Breast epithelium (tissue), 4 donors: ENCODE measurements around the gene NMUR2. TPM values are rescaled to one million over a fixed set of nuclear protein-coding genes. Genes with fewer than 3 reads are reported as not detected.

Experiments used
- DNase-seq, 2 donors: peaks; one replicate each; pipeline ENCODE4 v3.0.0-alpha.2; 2019; ENCODE audit warnings: low spot score in 2 of 2
- H3K27ac ChIP-seq, 2 donors: fragments of 200-600 bp; sonication (generic) in 1 of 2; one replicate each; pipeline ENCODE4 v1.5.1; 2016 to 2019; ENCODE audit warnings: mild to moderate bottlenecking in 1 of 2
- H3K27me3 ChIP-seq, 2 donors: fragments of 200-600 bp; sonication (generic) in 1 of 2; one replicate each; pipeline versions ENCODE4 v1.5.1 to v1.6.0; 2017 to 2019; ENCODE audit warnings: control low read depth in 1 of 2, mild to moderate bottlenecking in 1 of 2
- H3K36me3 ChIP-seq: fragments of 200-600 bp; one replicate; pipeline ENCODE4 v1.5.1; 2019
- H3K4me1 ChIP-seq, 2 donors: fragments of 200-600 bp; sonication (generic); one replicate each; pipeline ENCODE4 v1.5.1; 2016 to 2019; ENCODE audit warnings: control low read depth in 1 of 2
- H3K4me3 ChIP-seq, 3 donors: fragments of 200-600 bp; sonication (generic); 1 replicate in 2 of 3; 2 replicates in 1 of 3; pipeline ENCODE4 v1.5.1; 2016 to 2019; ENCODE audit warnings: mild to moderate bottlenecking in 3 of 3, moderate library complexity in 2 of 3
- H3K9me3 ChIP-seq, 2 donors: fragments of 200-600 bp; sonication (generic) in 1 of 2; one replicate each; pipeline ENCODE4 v1.5.1; 2016 to 2019; ENCODE audit warnings: control low read depth in 1 of 2
- CTCF ChIP-seq, 3 donors: fragments of 450-650 bp; IDR thresholded peaks; one replicate each; pipeline ENCODE4 v1.5.1; 2016 to 2017; ENCODE audit warnings: antibody characterized with exemption in 3 of 3, mild to moderate bottlenecking in 3 of 3, moderate library complexity in 3 of 3
- POLR2A ChIP-seq: fragments of 450-650 bp; IDR thresholded peaks from one replicate; pipeline ENCODE4 v1.6.1; 2016; ENCODE audit warnings: antibody characterized with exemption, mild to moderate bottlenecking, moderate library complexity
- POLR2AphosphoS5 ChIP-seq, 3 donors: sonication (generic); formaldehyde crosslinking; IDR thresholded peaks; one replicate each; pipeline ENCODE4 v1.6.1; 2017; ENCODE audit warnings: antibody characterized with exemption in 3 of 3
- intact Hi-C: fragments of 100-400 bp; cut with DNase I; formaldehyde crosslinking; loops from one replicate; pipeline ENCODE4 v1.15.1; 2023; ENCODE audit warnings: low total_unique reads
- total RNA-seq, 3 donors: library from RNA; depleted of rRNA; stranded (reverse); fragments of >200 nt; gene quantifications; one replicate each; pipeline ENCODE4 v1.1.0, GENCODE V29; 2016

NMUR2 gene
- total RNA-seq, 3 donors from 2014 or later = 0.33 TPM; not detected in 2

DNA sequence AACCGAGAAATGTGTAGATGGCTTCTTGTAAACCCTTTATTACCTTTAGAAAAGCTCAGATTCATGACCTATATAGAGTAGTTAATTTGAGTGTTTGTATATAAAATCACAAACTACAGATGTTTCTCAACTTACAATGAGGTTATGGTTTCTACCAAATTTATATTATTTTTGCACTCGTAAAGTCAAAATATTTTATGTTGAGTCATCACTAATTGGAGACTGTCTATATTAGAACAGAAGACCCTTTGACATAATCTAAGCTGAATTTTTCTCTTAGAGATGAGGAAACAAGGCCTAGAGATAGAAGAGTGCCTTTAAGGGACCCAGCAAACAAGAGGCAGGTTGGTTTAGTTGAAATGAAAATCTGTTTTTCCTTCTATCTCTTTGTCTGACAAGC lies 20.0 kb upstream of the NMUR2 start:
- DNase-seq = no peak
- Histone ChIP-seq H3K27me3 (no peaks in the 10 kb centered on the region), H3K4me1 (no peaks in the 10 kb centered on the region), H3K36me3 (no peaks in the 10 kb centered on the region), H3K4me3 (no peak overlapping the region), H3K27ac (no peak overlapping the region), H3K9me3 (no peaks in the 10 kb centered on the region)
- TF ChIP-seq POLR2A (no peak), POLR2AphosphoS5 (IDR thresholded peaks at IDR 0.05) (no peak), CTCF (IDR thresholded peaks at IDR 0.05) (no peak)
- intact Hi-C loops = no loop called here

- no peak overlapping the region for H3K4me3 ChIP-seq
- DNase-seq = no peak
- no peaks in the 10 kb centered on the region for H3K36me3 ChIP-seq
- intact Hi-C loops = no loop called here
- H3K27me3 ChIP-seq = no peaks in the 10 kb centered on the region
- no peaks in the 10 kb centered on the region for H3K4me1 ChIP-seq
- TF ChIP-seq POLR2AphosphoS5 (IDR thresholded peaks at IDR 0.05) (no peak), CTCF (IDR thresholded peaks at IDR 0.05) (no peak), POLR2A (no peak)
- H3K27ac ChIP-seq = no peak overlapping the region
- no peaks in the 10 kb centered on the region for H3K9me3 ChIP-seq
These were observed 19.4 kb upstream of the NMUR2 start for GRCh38 chr5:152424501-152424900.

GRCh38 chr5:152422081-152422480 lies 17.0 kb upstream of the NMUR2 start:
- Histone ChIP-seq H3K27me3 (no peaks in the 10 kb centered on the region), H3K4me3 (no peak overlapping the region), H3K36me3 (no peaks in the 10 kb centered on the region), H3K9me3 (no peaks in the 10 kb centered on the region), H3K4me1 (no peaks in the 10 kb centered on the region), H3K27ac (no peak overlapping the region)
- DNase-seq = no peak
- intact Hi-C loops = no loop called here
- TF ChIP-seq CTCF (IDR thresholded peaks at IDR 0.05) (no peak), POLR2A (no peak), POLR2AphosphoS5 (IDR thresholded peaks at IDR 0.05) (no peak)

GRCh38 chr5:152412129-152412528 lies 7.0 kb upstream of the NMUR2 start:
- H3K27ac ChIP-seq = no peak overlapping the region
- no peaks in the 10 kb centered on the region for H3K4me1 ChIP-seq
- no peak overlapping the region for H3K4me3 ChIP-seq
- TF ChIP-seq POLR2AphosphoS5 (IDR thresholded peaks at IDR 0.05) (no peak), CTCF (IDR thresholded peaks at IDR 0.05) (no peak), POLR2A (no peak)
- intact Hi-C loops = no loop called here
- no peaks in the 10 kb centered on the region for H3K27me3 ChIP-seq
- H3K9me3 ChIP-seq = peaks cover 0 to 4% of the 10 kb centered on the region in 2 donors
- no peaks in the 10 kb centered on the region for H3K36me3 ChIP-seq
- no peak for DNase-seq

GRCh38 chr5:152406082-152406481 lies 1.0 kb upstream of the NMUR2 start:
- intact Hi-C loops = no loop called here
- Histone ChIP-seq H3K27me3 (no peaks in the 10 kb centered on the region), H3K4me3 (no peak overlapping the region), H3K27ac (no peak overlapping the region), H3K9me3 (no peaks in the 10 kb centered on the region), H3K4me1 (no peaks in the 10 kb centered on the region), H3K36me3 (no peaks in the 10 kb centered on the region)
- no peak for TF ChIP-seq POLR2A
- no peak for TF ChIP-seq CTCF (IDR thresholded peaks at IDR 0.05)
- DNase-seq = no peak
